ENCODE data around the gene PARP6. TPM values are rescaled to one million over a fixed set of nuclear protein-coding genes. Genes with fewer than 3 reads are reported as not detected.

Gene PARP6
- total RNA-seq, 2 experiments from 2014 or later, result 48.7 to 50.1 TPM

DNA sequence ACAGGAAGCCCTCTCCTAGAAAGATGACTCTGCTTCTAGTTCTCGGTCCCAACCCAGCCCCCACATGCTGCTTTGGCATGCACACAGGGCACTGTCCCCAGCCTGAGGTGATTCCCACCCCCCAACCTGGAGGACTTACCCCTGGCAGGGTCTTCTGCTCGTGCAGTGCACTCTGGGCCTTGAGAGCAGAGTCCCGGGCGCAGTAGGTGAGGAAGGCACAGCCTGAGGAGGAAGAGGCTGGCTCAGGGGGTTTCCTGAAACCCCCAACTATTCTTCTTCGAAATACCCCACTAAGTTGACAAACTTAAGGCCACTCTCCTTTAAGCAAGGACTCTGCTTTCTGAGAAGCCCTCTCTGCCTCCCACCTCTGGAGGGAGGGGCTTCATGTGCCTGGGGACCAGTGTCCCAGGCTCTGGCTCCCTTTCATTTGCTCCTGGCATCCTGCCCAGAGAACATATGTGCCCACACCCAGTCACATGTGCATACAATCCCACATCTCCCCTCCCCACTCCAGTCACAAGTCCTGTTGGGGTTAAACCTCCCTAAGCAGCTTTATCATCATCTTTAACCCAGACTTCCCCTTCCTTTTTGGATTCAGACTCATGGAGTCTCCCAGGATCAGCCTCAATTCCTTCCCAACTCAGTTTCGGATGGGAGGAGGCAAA, 43.5 kb upstream of the PARP6 start:
- Mint-ChIP-seq H3K27me3 (peaks cover 11% of the 10 kb centered on the region), H3K9me3 (no peaks in the 10 kb centered on the region), H3K4me3 (no peak overlapping the region), H3K4me1 (ENCODE audit: low read depth) (peaks cover 9% of the 10 kb centered on the region), H3K27ac (no peak overlapping the region), H3K36me3 (ENCODE audit: low read depth) (peaks cover 2% of the 10 kb centered on the region)
- TF ChIP-seq, protein P1, sequence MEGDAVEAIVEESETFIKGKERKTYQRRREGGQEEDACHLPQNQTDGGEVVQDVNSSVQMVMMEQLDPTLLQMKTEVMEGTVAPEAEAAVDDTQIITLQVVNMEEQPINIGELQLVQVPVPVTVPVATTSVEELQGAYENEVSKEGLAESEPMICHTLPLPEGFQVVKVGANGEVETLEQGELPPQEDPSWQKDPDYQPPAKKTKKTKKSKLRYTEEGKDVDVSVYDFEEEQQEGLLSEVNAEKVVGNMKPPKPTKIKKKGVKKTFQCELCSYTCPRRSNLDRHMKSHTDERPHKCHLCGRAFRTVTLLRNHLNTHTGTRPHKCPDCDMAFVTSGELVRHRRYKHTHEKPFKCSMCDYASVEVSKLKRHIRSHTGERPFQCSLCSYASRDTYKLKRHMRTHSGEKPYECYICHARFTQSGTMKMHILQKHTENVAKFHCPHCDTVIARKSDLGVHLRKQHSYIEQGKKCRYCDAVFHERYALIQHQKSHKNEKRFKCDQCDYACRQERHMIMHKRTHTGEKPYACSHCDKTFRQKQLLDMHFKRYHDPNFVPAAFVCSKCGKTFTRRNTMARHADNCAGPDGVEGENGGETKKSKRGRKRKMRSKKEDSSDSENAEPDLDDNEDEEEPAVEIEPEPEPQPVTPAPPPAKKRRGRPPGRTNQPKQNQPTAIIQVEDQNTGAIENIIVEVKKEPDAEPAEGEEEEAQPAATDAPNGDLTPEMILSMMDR (IDR thresholded peaks at IDR 0.05), result no peak
- DNase-seq, result no peak
- ATAC-seq, result no peak
- ChIA-PET POLR2A (no interaction called here), CTCF (interaction anchor here (1.7 kb wide), 1 partner anchor 212 kb away, joined by 4 read pairs; no protein-coding TSS in a partner anchor)
- intact Hi-C loops (cut with micrococcal nuclease), result no loop called here

DNA sequence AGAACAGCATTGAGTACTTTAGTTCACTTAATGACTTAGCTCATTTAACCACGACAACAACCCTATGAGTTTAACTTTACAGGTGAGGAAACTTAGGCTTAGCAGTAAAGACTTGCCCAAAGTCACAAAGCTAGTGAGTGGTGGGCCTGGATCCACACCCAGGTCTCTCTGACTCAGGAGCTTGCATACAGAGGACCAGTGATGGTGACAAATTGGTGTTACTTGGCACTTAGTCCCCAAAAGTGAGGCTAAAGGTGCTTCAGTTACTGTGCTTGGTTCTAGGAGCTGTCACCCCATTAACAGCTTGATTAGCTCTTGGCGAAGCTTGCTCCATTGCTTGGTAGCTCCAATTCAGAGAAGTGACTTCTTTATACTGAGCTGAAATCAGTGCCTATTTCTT, 41.5 kb upstream of the PARP6 start:
- ATAC-seq (no peak), DNase-seq (no peak)
- no peak overlapping the region for H3K27ac Mint-ChIP-seq
- H3K27me3 Mint-ChIP-seq, result peaks cover 4% of the 10 kb centered on the region
- no peaks in the 10 kb centered on the region for H3K36me3 Mint-ChIP-seq (ENCODE audit: low read depth)
- no peak overlapping the region for H3K4me3 Mint-ChIP-seq
- intact Hi-C loops (cut with micrococcal nuclease), result no loop called here
- H3K9me3 Mint-ChIP-seq, result no peaks in the 10 kb centered on the region
- TF ChIP-seq, protein P1 (IDR thresholded peaks at IDR 0.05), result no peak
- H3K4me1 Mint-ChIP-seq (ENCODE audit: low read depth), result peaks cover 2% of the 10 kb centered on the region
- ChIA-PET CTCF (interaction anchor here (1.1 to 2.8 kb wide), 11 partner anchors 10 to 285 kb away, joined by 3 to 17 read pairs (median 5); no protein-coding TSS in a partner anchor), POLR2A (interaction anchor here (1.0 to 1.5 kb wide), 3 partner anchors 10 to 116 kb away, joined by 3 to 4 read pairs (median 3); partner anchors contain the start of gene GRAMD2A)

DNA sequence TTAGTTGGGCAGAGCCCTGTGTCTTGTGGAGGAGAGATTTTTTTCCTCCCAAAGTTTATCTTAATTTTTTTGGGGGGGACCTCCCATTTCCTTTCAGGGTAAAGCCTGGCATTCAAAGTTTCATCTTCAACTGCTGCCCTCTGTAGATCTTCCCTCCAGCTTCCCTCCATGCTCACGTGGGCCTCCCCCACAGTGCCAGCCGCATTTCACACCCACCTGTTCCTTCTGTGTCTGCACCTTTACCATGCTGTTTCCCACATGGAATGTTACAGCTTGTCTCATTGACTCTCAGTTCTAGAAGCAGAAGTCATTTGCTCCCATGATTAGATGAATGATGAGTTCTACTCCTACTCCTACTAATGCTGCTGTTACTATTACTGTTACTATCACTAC, 41.1 kb upstream of the PARP6 start:
- no peaks in the 10 kb centered on the region for H3K27me3 Mint-ChIP-seq
- no peaks in the 10 kb centered on the region for H3K9me3 Mint-ChIP-seq
- CTCF ChIA-PET, result interaction anchor here (0.8 to 2.8 kb wide), 25 partner anchors 7 to 766 kb away, joined by 3 to 17 read pairs (median 4); no protein-coding TSS in a partner anchor
- intact Hi-C loops (cut with micrococcal nuclease), result no loop called here
- no peaks in the 10 kb centered on the region for H3K4me1 Mint-ChIP-seq (ENCODE audit: low read depth)
- no peak overlapping the region for H3K27ac Mint-ChIP-seq
- POLR2A ChIA-PET, result interaction anchor here (1.0 to 1.5 kb wide), 3 partner anchors 11 to 115 kb away, joined by 3 to 4 read pairs (median 3); partner anchors contain the start of gene GRAMD2A
- ATAC-seq (no peak), DNase-seq (no peak)
- no peaks in the 10 kb centered on the region for H3K36me3 Mint-ChIP-seq (ENCODE audit: low read depth)
- TF ChIP-seq, protein P1 (IDR thresholded peaks at IDR 0.05), result no peak
- H3K4me3 Mint-ChIP-seq, result no peak overlapping the region

DNA sequence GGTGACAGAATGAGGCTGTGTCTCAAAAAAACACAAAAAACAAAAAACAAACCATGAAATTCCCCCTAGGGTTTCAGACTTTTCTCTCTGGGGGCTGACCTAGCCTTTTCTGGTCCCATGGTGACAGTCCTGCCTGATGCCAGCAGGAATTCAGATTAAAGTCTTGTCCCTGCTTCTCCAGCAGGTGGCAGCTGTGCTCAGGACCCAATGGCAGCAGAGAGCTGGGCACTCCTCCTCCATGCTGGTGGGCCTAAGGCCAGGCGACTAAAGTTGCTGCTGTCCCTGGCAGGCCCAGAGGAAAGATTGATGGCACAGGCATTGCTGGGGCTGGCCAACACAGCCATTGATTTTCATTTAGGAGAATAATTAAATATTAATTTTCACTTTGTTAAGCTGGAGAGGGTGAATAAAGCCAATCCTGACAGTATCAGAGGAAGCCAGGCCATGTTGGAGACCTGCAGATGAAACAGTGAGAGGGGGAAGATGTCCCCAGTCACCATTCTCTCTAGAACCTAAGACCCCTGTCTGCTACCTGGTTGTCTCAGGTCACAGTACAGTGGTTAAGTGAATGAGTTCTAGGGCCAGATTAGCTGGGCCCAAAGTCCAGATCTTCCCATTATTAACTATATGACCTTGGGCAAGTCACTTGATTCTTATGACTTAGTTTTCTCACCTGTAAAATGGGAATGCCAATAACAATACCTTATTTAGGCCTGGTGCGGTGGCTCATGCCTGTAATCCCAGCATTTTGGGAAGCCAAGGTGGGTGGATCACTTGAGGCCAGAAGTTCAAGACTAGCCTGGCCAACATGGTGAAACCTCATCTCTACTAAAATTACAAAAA, 40.5 kb upstream of the PARP6 start:
- peak; percentile 98 for ATAC-seq
- CTCF ChIA-PET, result interaction anchor here (0.7 to 2.8 kb wide), 33 partner anchors 8 to 767 kb away, joined by 3 to 17 read pairs (median 4); no protein-coding TSS in a partner anchor

More for the DNA sequence above, 40.5 kb upstream of the PARP6 start:
- H3K27ac Mint-ChIP-seq, result no peak overlapping the region
- H3K36me3 Mint-ChIP-seq (ENCODE audit: low read depth), result no peaks in the 10 kb centered on the region
- peak; percentile 73 for DNase-seq
- no peak overlapping the region for H3K4me3 Mint-ChIP-seq
- H3K27me3 Mint-ChIP-seq, result no peaks in the 10 kb centered on the region
- H3K4me1 Mint-ChIP-seq (ENCODE audit: low read depth), result no peaks in the 10 kb centered on the region
- intact Hi-C loops (cut with micrococcal nuclease), result no loop called here
- no peaks in the 10 kb centered on the region for H3K9me3 Mint-ChIP-seq
- POLR2A ChIA-PET, result interaction anchor here (1.0 to 1.5 kb wide), 4 partner anchors 11 to 115 kb away, joined by 3 to 4 read pairs (median 3); partner anchors contain the start of gene GRAMD2A
- TF ChIP-seq, protein P1 (IDR thresholded peaks at IDR 0.05), result peak; percentile 90
